SK-N-SH (cell line): Measurements from ENCODE around the gene GHR.

ENCODE experiments used
- CHD2 ChIP-seq: fragments of 150-350 bp; IDR thresholded peaks from 2 replicates; pipeline ENCODE4 v1.6.1; 2018; ENCODE audit warnings: low read length; ENCODE audit not compliant: partially characterized antibody
- FOXM1 ChIP-seq: IDR thresholded peaks from 2 replicates; pipeline ENCODE4 v1.4.0; 2012; ENCODE audit warnings: low read depth, mild to moderate bottlenecking

- TF ChIP-seq FOXM1 (no peak), CHD2 (no peak)
Measured at GRCh38 chr5:42487821-42488220, 64.6 kb downstream of the GHR start.
